GM19467 (cell line): Measurements from ENCODE around the gene CIBAR2.

ENCODE experiments used
- ATAC-seq: cut with Tn5 transposase; IDR thresholded peaks from one replicate; pipeline ENCODE4 v1.9.1; 2021; ENCODE audit warnings: mild to moderate bottlenecking, moderate library complexity; ENCODE audit not compliant: unreplicated experiment

CIBAR2 gene

DNA sequence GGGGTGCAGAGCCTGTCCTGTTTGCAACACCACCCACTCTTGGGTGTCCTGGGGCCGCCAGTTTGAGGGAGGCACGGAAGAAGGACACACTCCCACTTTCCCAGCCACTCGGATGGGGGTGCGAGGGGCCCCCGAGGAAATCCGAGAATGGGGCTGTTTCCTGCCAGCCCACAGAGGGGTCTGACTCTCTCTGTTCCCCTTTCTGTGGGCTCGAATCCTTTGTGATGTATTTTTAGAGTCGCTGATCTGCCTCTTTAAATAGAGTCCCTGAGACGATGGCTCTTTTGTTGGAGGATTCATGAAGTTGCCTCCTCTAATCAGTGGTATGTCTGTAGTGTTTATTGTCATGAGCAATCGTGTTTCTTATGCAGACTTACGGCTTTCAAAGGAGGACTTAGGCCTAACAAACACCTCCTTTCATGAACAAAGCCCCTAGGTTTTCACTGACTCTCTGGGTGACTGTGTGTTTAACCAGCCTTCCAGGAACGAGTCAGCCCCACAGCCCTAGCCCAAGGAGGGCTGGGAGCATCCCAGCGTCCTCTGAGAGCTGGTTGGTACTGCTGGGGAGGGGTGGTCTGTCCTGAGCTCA is 29.1 kb downstream of the CIBAR2 start:
- ATAC-seq: no peak

GRCh38 chr16:85082173-85083050 is 29.9 kb downstream of the CIBAR2 start:
- ATAC-seq: no peak

- no peak for ATAC-seq
These were observed 30.5 kb downstream of the CIBAR2 start for GRCh38 chr16:85081765-85082164.

DNA sequence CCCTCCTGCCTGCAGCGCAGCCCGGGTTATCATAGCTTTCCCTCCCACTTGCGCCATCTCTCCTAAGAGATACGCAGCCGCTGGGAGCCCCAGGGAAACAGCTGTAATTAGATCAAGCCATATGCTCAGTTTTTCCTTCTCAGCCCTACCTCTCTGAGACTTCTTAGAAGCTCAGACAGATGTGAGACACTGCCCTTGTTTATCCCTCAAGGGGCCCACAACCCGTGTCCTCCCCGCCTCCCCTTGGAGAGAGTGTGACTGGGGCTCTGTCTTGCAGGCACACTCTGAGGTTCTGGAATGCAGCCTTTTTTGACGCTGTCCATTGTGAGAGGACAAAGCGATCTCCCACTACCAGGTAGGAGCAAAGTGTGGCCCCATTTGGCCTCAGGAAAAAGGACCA is 31.2 kb downstream of the CIBAR2 start:
- ATAC-seq: no peak

GRCh38 chr16:85079785-85080570 is 32.3 kb downstream of the CIBAR2 start:
- no peak for ATAC-seq

DNA sequence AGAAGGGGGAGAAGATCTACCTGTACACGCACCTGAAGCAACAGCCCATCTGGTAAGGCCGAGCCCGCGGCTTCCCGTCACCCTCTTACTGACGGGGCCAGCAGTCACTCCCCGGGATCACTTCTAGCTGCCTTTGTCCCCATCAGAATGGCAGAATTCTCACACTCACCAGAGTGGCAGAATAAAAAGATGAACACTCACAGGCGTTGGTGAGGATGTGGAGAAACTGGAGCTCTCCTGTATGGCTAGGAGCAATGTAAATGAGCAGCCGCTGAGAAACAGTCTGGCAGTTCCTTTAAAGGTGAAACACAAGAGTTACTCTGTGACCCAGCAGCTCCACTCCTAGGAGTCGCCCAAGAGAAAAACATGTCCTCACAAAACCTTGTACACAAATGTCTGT is 33.3 kb downstream of the CIBAR2 start:
- no peak for ATAC-seq

DNA sequence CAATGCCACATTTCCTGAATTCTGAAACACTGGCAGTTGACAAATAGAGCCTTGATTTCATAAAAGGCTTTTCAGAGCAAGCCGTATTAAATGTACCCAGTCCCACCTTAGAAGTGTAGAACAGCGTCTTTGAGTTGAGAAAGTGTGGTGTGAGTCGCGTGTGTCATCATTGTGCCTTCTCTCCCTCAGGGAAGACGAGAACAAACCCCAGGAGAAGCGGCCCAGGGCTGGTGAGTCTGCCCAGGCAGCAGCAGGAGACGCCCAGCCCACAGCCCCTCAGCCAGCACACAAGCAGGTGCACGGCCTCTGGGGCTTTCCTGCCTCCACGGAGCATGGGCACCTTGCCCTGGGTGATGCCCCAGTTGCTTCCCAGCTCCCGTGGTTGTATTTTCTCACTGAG is 34.0 kb downstream of the CIBAR2 start:
- no peak for ATAC-seq

GRCh38 chr16:85077576-85078125 is 34.6 kb downstream of the CIBAR2 start:
- ATAC-seq: no peak

DNA sequence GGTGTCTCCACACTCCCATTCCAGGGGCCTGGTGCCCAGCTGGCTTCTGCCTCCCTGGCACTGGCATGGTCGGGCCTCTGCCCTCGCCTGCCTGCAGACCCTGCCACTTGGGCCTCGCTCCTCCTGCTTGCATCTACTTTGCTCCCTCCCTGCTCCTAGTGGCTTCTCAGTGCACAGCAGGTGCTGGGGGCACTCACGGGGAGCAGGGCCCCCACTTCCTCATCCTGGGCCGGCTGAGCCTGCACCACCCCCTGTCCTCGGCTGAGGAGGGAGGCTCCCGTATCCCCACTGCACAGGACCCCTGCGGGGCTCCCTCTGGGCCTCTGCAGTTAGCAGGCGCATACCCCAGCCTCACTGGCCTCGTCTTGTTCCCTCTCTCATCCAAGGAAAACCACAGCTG is 35.2 kb downstream of the CIBAR2 start:
- no peak for ATAC-seq

GRCh38 chr16:85075236-85075924 is 36.9 kb downstream of the CIBAR2 start:
- no peak for ATAC-seq

GRCh38 chr16:85074225-85074914 is 37.9 kb downstream of the CIBAR2 start:
- no peak for ATAC-seq

- no peak for ATAC-seq
These were observed 39.3 kb downstream of the CIBAR2 start for GRCh38 chr16:85072947-85073346.

DNA sequence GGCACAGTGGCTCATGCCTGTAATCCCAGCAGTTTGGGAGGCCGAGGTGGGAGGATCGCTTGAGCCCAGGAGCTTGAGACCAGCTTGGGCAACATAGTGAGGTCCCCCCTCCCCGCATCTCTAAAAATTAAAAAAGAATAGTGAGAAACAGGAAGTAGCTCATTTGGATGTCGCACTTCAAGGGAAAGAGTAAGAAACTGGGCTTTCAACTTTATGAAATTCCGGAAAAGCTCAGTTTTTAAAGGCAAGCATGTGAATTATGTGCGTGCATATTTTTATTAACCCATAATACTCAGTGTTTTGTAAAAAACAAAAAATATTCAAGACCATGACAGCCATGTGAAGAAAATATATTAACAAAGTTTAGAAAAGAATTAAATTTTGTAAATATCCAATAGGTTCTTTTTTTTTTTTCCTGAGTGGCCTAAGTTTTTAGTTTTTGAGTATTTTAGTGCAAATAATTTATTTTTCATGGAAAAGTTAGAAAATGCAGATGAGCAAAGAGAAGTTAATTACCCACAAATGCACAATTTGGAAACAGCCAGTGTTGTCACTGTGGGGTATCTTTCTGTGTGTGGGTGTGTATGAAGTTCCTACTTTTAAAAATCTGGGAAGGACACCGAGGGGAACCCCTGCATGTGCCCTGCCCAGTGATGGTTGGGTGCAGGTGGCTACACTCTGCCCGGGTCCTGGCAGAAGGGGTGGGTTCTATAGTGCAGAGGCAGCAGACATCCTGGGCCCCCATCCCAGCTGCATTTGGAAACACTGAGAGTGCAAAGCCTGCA is 40.0 kb downstream of the CIBAR2 start:
- ATAC-seq: no peak

- no peak for ATAC-seq
These were observed 43.1 kb downstream of the CIBAR2 start for GRCh38 chr16:85069171-85069570.

GRCh38 chr16:85068746-85069145 is 43.5 kb downstream of the CIBAR2 start:
- ATAC-seq: no peak

DNA sequence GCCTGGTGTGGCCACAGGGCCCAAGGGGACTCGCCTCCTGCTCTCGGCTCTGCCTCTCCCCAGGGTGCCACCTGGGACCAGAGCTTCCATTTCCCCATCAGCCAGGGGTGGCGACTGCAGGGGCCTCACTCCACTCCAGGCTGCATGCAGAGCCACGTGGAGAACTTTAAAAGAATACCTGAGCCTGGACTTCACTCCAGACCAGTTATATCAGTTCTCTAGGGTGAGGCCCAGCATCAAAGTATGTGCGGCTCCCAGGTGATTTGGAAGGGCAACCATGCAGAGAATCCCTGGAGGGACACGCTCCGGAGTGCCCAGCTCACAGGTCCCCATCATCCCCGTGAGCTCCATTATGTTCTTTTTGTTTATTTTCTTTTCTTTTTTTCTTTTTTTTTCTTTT is 44.8 kb downstream of the CIBAR2 start:
- ATAC-seq: no peak

- ATAC-seq: no peak
These were observed 45.2 kb downstream of the CIBAR2 start for GRCh38 chr16:85067024-85067423.

DNA sequence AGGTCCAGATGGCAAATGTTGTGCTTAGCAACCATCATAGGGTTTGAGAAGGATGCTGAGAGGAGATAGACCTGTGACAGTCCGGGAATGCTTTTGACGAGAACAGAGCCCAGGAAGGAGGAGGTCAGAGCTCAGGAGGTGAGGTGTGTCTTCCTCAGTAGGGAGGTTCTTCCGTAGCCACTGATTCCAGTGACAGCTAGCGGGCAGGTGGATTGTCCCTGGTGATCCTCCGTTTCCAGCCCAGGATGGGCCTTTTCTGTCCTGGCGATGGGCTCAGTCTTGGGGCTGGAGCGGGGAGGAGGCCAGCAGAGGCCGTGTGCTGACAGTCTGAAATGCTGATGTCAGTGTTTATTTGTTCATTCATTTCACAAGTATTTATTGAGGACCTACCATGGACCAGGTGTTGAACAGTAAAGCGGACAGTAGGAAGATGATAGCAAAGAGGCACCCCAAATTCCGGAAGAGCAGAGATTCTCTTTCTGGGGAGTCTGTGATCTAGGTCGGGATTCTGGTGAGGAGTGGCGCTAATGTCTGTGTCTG is 45.9 kb downstream of the CIBAR2 start:
- no peak for ATAC-seq

DNA sequence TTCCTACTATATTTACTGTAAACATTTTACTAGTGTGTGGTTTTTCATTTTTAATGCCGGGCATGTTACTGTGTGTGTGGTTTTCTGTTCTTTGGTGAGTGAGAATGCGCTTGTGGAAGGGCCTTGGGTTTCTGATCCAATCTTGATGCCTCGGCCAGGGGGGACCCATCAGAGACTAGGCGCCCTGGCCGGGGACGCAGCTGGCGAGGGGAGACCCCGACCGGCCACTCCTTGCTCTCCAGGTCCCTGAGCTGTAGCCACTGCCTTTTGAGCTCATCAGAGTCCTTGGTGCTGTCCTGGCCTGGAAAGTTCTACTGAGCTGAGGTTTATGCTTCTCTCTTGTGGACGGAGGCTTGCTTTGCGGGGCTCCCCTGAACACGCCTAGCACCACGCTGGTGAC is 47.2 kb downstream of the CIBAR2 start:
- no peak for ATAC-seq
